GM21367 (cell line): ENCODE measurements around the gene ASB3.
"Not testable (repeated sequence)": the region's sequence is repeated elsewhere in the genome, so short reads cannot be mapped to it uniquely, and the experiment has no call there.

Experiments
- ATAC-seq: cut with Tn5 transposase; IDR thresholded peaks from one replicate; pipeline ENCODE4 v1.9.1; 2021; ENCODE audit not compliant: unreplicated experiment

ASB3 gene

GRCh38 chr2:53787614-53788289, 999 bp upstream of the ASB3 start:
- no peak for ATAC-seq

- ATAC-seq, result peak; percentile 8
Measured at GRCh38 chr2:53786352-53786704, 425 bp downstream of the ASB3 start.

GRCh38 chr2:53785366-53785765, 1.4 kb downstream of the ASB3 start:
- ATAC-seq, result no peak

- ATAC-seq, result no peak
Measured at GRCh38 chr2:53784436-53784835, 2.3 kb downstream of the ASB3 start.

GRCh38 chr2:53782676-53783075, 4.1 kb downstream of the ASB3 start:
- no peak for ATAC-seq

GRCh38 chr2:53780056-53780455, 6.7 kb downstream of the ASB3 start:
- no peak for ATAC-seq

- no peak for ATAC-seq
Measured at GRCh38 chr2:53778536-53779162, 8.1 kb downstream of the ASB3 start.

- no peak for ATAC-seq
Measured at GRCh38 chr2:53777134-53777533, 9.6 kb downstream of the ASB3 start.

GRCh38 chr2:53770264-53770663, 16.5 kb downstream of the ASB3 start:
- no peak for ATAC-seq

- no peak for ATAC-seq
Measured at GRCh38 chr2:53769318-53769945, 17.3 kb downstream of the ASB3 start.

- peak; percentile 47 for ATAC-seq
Measured at GRCh38 chr2:53768242-53768542, 18.6 kb downstream of the ASB3 start.

- peak; percentile 92 for ATAC-seq
Measured at GRCh38 chr2:53767405-53768241, 19.1 kb downstream of the ASB3 start, which contains the start of gene CHAC2. TSS of gene CHAC2 (plus strand) at chr2:53767804. CDS start at chr2:53767887, 83 bp downstream.

GRCh38 chr2:53765767-53766166, 21.0 kb downstream of the ASB3 start:
- no peak for ATAC-seq

GRCh38 chr2:53757206-53757605, 29.5 kb downstream of the ASB3 start:
- not testable (repeated sequence) for ATAC-seq

- ATAC-seq, result no peak
Measured at GRCh38 chr2:53756644-53757043, 30.1 kb downstream of the ASB3 start.

GRCh38 chr2:53755121-53755520, 31.6 kb downstream of the ASB3 start:
- ATAC-seq, result no peak

GRCh38 chr2:53753041-53753440, 33.7 kb downstream of the ASB3 start:
- ATAC-seq, result no peak

- ATAC-seq, result no peak
Measured at GRCh38 chr2:53752385-53752784, 34.4 kb downstream of the ASB3 start.

- ATAC-seq, result peak; percentile 88
Measured at GRCh38 chr2:53751728-53752127, 35.0 kb downstream of the ASB3 start.

GRCh38 chr2:53750041-53750768, 36.5 kb downstream of the ASB3 start:
- ATAC-seq, result peak; percentile 34
